ENCODE results near the gene HLTF. TPM values are rescaled to one million over a fixed set of nuclear protein-coding genes. Genes with fewer than 3 reads are reported as not detected.
A peak's percentile ranks its signal among the peaks of the same experiment; 100 is the strongest.
"Not testable (repeated sequence)": the region's sequence is repeated elsewhere in the genome, so short reads cannot be mapped to it uniquely, and the experiment has no call there.

HLTF gene
- total RNA-seq, 1 experiment from 2014 or later, result 63.4 TPM

- peak; percentile 79 for DNase-seq (ENCODE audit: low spot score)
Observed at GRCh38 chr3:148991219-148992026, 94.9 kb downstream of the HLTF start, which contains the start of gene GYG1. GYG1 (plus strand) TSS chr3:148991540; CDS start chr3:148991641, 101 bp downstream.

DNA sequence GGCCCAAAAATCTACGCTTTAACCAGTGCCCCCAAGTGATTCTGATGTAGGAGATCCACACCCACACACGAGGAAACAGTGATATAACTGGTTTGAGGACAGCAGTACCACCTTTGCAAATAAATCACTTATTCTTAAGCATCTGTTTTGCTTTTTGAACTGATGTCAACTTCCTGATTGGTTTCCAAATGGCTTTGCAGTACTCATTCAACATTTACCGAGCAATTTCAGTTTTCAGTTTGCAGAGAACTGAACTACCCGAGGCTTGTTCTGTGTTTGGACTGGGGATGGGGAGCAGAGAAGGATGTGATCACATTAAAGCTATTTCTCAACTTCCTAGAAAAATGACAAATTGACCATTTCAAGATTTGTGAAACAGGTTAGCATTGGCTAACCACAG is 96.1 kb downstream of the HLTF start:
- DNase-seq (ENCODE audit: low spot score), result no peak

DNA sequence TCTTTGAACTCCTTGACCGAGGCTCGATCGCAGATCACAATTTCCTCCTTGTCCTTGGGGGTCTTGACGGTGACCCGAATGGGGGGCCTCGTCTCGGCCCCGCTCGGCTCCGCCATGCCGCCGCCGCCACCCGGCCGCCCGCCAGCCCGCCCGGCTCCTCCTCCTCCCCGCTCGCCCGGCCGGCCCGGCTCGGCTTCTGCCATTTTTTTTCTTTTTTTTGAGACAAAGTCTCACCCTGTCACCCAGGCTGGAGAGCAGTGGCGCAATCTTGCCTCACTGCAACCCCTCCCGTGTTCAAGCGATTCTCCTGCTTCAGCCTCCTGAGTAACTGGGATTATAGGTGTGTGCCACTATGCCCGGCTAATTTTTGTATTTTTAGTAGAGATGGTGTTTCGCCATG is 98.8 kb downstream of the HLTF start:
- not testable (repeated sequence) for DNase-seq (ENCODE audit: low spot score)

GRCh38 chr3:148981273-148981672 is 105.1 kb downstream of the HLTF start:
- DNase-seq (ENCODE audit: low spot score), result no peak

Other genes starting within 250 kb of the HLTF start
- gene CPA3, start 221.2 kb downstream of the HLTF start, total RNA-seq (2014; rRNA removed; shearing (Covaris generic)), result not detected in 2 replicates
- 34.4 and 45.7 TPM in 2 replicates for gene GYG1, start 95.0 kb downstream of the HLTF start, total RNA-seq (2014; rRNA removed; shearing (Covaris generic))
- gene HPS3, start 43.1 kb upstream of the HLTF start, total RNA-seq (2014; rRNA removed; shearing (Covaris generic)), result 38.8 and 39.3 TPM in 2 replicates
- gene CP, start 135.3 kb upstream of the HLTF start, total RNA-seq (2014; rRNA removed; shearing (Covaris generic)), result 2.6 and 3.4 TPM in 2 replicates
- 0.08 and 0.39 TPM in 2 replicates for gene TM4SF18, start 247.1 kb upstream of the HLTF start, total RNA-seq (2014; rRNA removed; shearing (Covaris generic))

Data from H4 (cell line).